Mesendoderm (in vitro differentiated cells): Measurements from ENCODE around the gene PWP1.
A peak's percentile ranks its signal among the peaks of the same experiment; 100 is the strongest.

Source experiments
- DNase-seq: peaks from one replicate; pipeline ENCODE4 v3.0.0; 2013
- H2AK5ac ChIP-seq: 2 replicates; pipeline ENCODE4 v1.6.1; 2013; ENCODE audit warnings: low read length, inconsistent platforms
- H2BK120ac ChIP-seq: 2 replicates; pipeline ENCODE4 v1.6.1; 2013; ENCODE audit warnings: low read depth, mild to moderate bottlenecking, low read length, moderate library complexity, mixed read lengths
- H2BK15ac ChIP-seq: replicated peaks from 2 replicates; pipeline ENCODE4 v1.6.1; 2013; ENCODE audit warnings: low read depth, mild to moderate bottlenecking, moderate library complexity
- H2BK5ac ChIP-seq: 2 replicates; pipeline ENCODE4 v1.6.1; 2013; ENCODE audit warnings: low read length, inconsistent platforms
- H3K18ac ChIP-seq: 2 replicates; pipeline ENCODE4 v1.6.1; 2013; ENCODE audit warnings: mild to moderate bottlenecking, low read length, mixed read lengths
- H3K23ac ChIP-seq: one replicate; pipeline ENCODE4 v1.6.1; 2013; ENCODE audit warnings: low read length
- H3K27ac ChIP-seq: 2 replicates; pipeline ENCODE4 v1.5.1; 2013; ENCODE audit warnings: low read depth, mild to moderate bottlenecking, inconsistent platforms, low read length, moderate library complexity
- H3K27me3 ChIP-seq: 2 replicates; pipeline ENCODE4 v1.6.1; 2013; ENCODE audit warnings: low read length, control low read depth, mild to moderate bottlenecking, inconsistent platforms; ENCODE audit not compliant: insufficient read depth, poor library complexity
- H3K36me3 ChIP-seq: 2 replicates; pipeline ENCODE4 v1.6.1; 2013; ENCODE audit warnings: low read length, inconsistent platforms; ENCODE audit not compliant: control insufficient read depth, insufficient read depth
- H3K4ac ChIP-seq: one replicate; pipeline ENCODE4 v1.6.1; 2013; ENCODE audit warnings: low read depth, mild to moderate bottlenecking, low read length, moderate library complexity
- H3K4me1 ChIP-seq: 2 replicates; pipeline ENCODE4 v1.6.1; 2013; ENCODE audit warnings: low read depth, low read length, inconsistent platforms; ENCODE audit not compliant: control insufficient read depth
- H3K4me2 ChIP-seq: 2 replicates; pipeline ENCODE4 v1.6.1; 2013; ENCODE audit warnings: low read length
- H3K4me3 ChIP-seq: 2 replicates; pipeline ENCODE4 v1.5.1; 2013; ENCODE audit warnings: mild to moderate bottlenecking, low read length
- H3K56ac ChIP-seq: one replicate; pipeline ENCODE4 v1.6.1; 2013; ENCODE audit warnings: low read length
- H3K79me1 ChIP-seq: 2 replicates; pipeline ENCODE4 v1.6.1; 2013; ENCODE audit warnings: low read length, inconsistent platforms
- H3K79me2 ChIP-seq: 2 replicates; pipeline ENCODE4 v1.6.1; 2013; ENCODE audit warnings: mild to moderate bottlenecking, low read length; ENCODE audit not compliant: control insufficient read depth, insufficient read depth
- H3K9ac ChIP-seq: 2 replicates; pipeline ENCODE4 v1.6.1; 2013; ENCODE audit warnings: low read length, inconsistent platforms
- H4K5ac ChIP-seq: one replicate; pipeline ENCODE4 v1.6.1; 2013; ENCODE audit warnings: low read length
- H4K8ac ChIP-seq: one replicate; pipeline ENCODE4 v1.6.1; 2013; ENCODE audit warnings: low read depth, mild to moderate bottlenecking, control low read depth, low read length, moderate library complexity
- WGBS: extraction: QIAGEN DNeasy Blood & Tissue Kit; methylation state at CpG from one replicate; pipeline ENCODE4 v1.1.7; 2013; ENCODE audit warnings: low lambda C conversion rate, missing lambda C conversion rate; ENCODE audit not compliant: insufficient coverage; ENCODE audit errors: extremely low coverage; 5-methylcytosine and 5-hydroxymethylcytosine counted together

PWP1 gene

GRCh38 chr12:107669946-107670345 lies 15.7 kb upstream of the PWP1 start:
- H3K23ac ChIP-seq: no peak overlapping the region
- no peaks in the 10 kb centered on the region for H3K79me1 ChIP-seq
- H2BK5ac ChIP-seq: no peak overlapping the region
- no peak overlapping the region for H4K8ac ChIP-seq
- H3K4me3 ChIP-seq: no peak overlapping the region
- no peaks in the 10 kb centered on the region for H3K36me3 ChIP-seq
- no peak for DNase-seq
- H3K18ac ChIP-seq: no peak overlapping the region
- H2AK5ac ChIP-seq: no peak overlapping the region
- no peaks in the 10 kb centered on the region for H3K4me1 ChIP-seq
- H4K5ac ChIP-seq: no peak overlapping the region
- H3K79me2 ChIP-seq: no peaks in the 10 kb centered on the region
- H3K9ac ChIP-seq: no peak overlapping the region
- H3K4me2 ChIP-seq: no peak overlapping the region
- H3K4ac ChIP-seq: no peak overlapping the region
- H2BK120ac ChIP-seq: no peak overlapping the region
- no CpG with 5 or more reads among the region's 8 CpGs for WGBS
- peak overlapping the region; percentile 11 for H3K27ac ChIP-seq
- no peak overlapping the region for H2BK15ac ChIP-seq
- H3K27me3 ChIP-seq: no peaks in the 10 kb centered on the region
- no peak overlapping the region for H3K56ac ChIP-seq

- no CpG with 5 or more reads among the region's 10 CpGs for WGBS
- H2BK120ac ChIP-seq: no peak overlapping the region
- peak; percentile 67 for DNase-seq
- H3K79me1 ChIP-seq: no peaks in the 10 kb centered on the region
- no peak overlapping the region for H3K56ac ChIP-seq
- no peak overlapping the region for H3K18ac ChIP-seq
- no peaks in the 10 kb centered on the region for H3K36me3 ChIP-seq
- no peak overlapping the region for H3K4ac ChIP-seq
- no peaks in the 10 kb centered on the region for H3K4me1 ChIP-seq
- H3K9ac ChIP-seq: no peak overlapping the region
- H3K27me3 ChIP-seq: no peaks in the 10 kb centered on the region
- no peak overlapping the region for H2BK5ac ChIP-seq
- no peaks in the 10 kb centered on the region for H3K79me2 ChIP-seq
- no peak overlapping the region for H3K4me2 ChIP-seq
- no peak overlapping the region for H3K27ac ChIP-seq
- H2BK15ac ChIP-seq: no peak overlapping the region
- H3K23ac ChIP-seq: no peak overlapping the region
- H2AK5ac ChIP-seq: no peak overlapping the region
- no peak overlapping the region for H4K5ac ChIP-seq
- no peak overlapping the region for H4K8ac ChIP-seq
- H3K4me3 ChIP-seq: no peak overlapping the region
Measured at GRCh38 chr12:107670999-107671643, 14.5 kb upstream of the PWP1 start.

GRCh38 chr12:107677671-107678070 lies 7.9 kb upstream of the PWP1 start:
- no peaks in the 10 kb centered on the region for H3K27me3 ChIP-seq
- no peak overlapping the region for H2BK5ac ChIP-seq
- no peaks in the 10 kb centered on the region for H3K79me2 ChIP-seq
- H3K4me2 ChIP-seq: no peak overlapping the region
- no peaks in the 10 kb centered on the region for H3K36me3 ChIP-seq
- no peaks in the 10 kb centered on the region for H3K4me1 ChIP-seq
- H3K9ac ChIP-seq: no peak overlapping the region
- H3K27ac ChIP-seq: no peak overlapping the region
- no peak overlapping the region for H3K56ac ChIP-seq
- H3K4me3 ChIP-seq: no peak overlapping the region
- no peak overlapping the region for H4K5ac ChIP-seq
- H2AK5ac ChIP-seq: no peak overlapping the region
- no peak overlapping the region for H2BK120ac ChIP-seq
- WGBS: no CpG with 5 or more reads among the region's 6 CpGs
- no peak overlapping the region for H3K4ac ChIP-seq
- H3K79me1 ChIP-seq: no peaks in the 10 kb centered on the region
- no peak overlapping the region for H4K8ac ChIP-seq
- no peak for DNase-seq
- no peak overlapping the region for H2BK15ac ChIP-seq
- H3K18ac ChIP-seq: no peak overlapping the region
- no peak overlapping the region for H3K23ac ChIP-seq

DNA sequence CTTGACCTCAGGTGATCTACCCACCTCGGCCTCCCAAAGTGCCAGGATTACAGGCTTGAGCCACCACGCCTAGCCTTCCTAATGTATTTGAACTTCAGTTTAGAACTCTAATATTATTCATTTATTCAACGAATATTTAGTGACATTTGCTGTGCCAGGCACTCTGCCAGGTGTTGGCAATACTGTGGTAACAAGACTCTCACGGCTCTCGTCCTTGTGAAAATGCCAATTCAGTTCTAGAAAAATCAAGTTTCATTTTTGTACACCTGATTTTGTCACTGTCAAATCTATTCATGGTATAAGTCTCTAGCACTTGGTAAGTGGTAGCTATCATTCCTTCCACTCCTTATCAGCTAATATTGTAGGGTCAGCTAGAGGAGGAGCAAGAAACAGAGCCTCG lies 6.3 kb upstream of the PWP1 start:
- Histone ChIP-seq H3K56ac (no peak overlapping the region), H3K4me3 (no peak overlapping the region), H4K8ac (no peak overlapping the region), H2BK5ac (no peak overlapping the region), H3K4me1 (no peaks in the 10 kb centered on the region), H2BK120ac (no peak overlapping the region), H2BK15ac (no peak overlapping the region), H2AK5ac (no peak overlapping the region), H3K23ac (no peak overlapping the region), H3K18ac (no peak overlapping the region), H3K27me3 (no peaks in the 10 kb centered on the region), H3K9ac (no peak overlapping the region), H3K36me3 (no peaks in the 10 kb centered on the region), H3K4me2 (no peak overlapping the region), H4K5ac (no peak overlapping the region), H3K79me1 (no peaks in the 10 kb centered on the region), H3K27ac (no peak overlapping the region), H3K4ac (no peak overlapping the region), H3K79me2 (no peaks in the 10 kb centered on the region)
- WGBS: no CpG with 5 or more reads among the region's 6 CpGs
- no peak for DNase-seq

GRCh38 chr12:107681455-107681835 lies 4.2 kb upstream of the PWP1 start:
- no peak overlapping the region for H4K8ac ChIP-seq

More at GRCh38 chr12:107681455-107681835, 4.2 kb upstream of the PWP1 start:
- Histone ChIP-seq H3K27ac (no peak overlapping the region), H2AK5ac (no peak overlapping the region), H3K56ac (no peak overlapping the region), H3K4me3 (no peak overlapping the region), H3K79me2 (peaks cover 8% of the 10 kb centered on the region), H3K9ac (no peak overlapping the region), H2BK5ac (no peak overlapping the region), H3K18ac (no peak overlapping the region), H2BK15ac (no peak overlapping the region), H3K79me1 (peaks cover 5% of the 10 kb centered on the region), H3K4me1 (no peaks in the 10 kb centered on the region), H3K4ac (no peak overlapping the region), H3K27me3 (no peaks in the 10 kb centered on the region), H3K4me2 (no peak overlapping the region), H4K5ac (no peak overlapping the region), H2BK120ac (no peak overlapping the region), H3K36me3 (no peaks in the 10 kb centered on the region), H3K23ac (no peak overlapping the region)
- no CpG with 5 or more reads among the region's 5 CpGs for WGBS
- no peak for DNase-seq
